Parathyroid adenoma (tissue), 2 donors: ENCODE measurements around the gene ZFP28.

Source experiments
- H2AFZ ChIP-seq: fragments of 300-600 bp; sonication (generic); one replicate; pipeline ENCODE4 v1.7.0; 2017; ENCODE audit warnings: antibody characterized with exemption, mild to moderate bottlenecking
- H3K27ac ChIP-seq: fragments of 300-600 bp; sonication (generic); one replicate; pipeline ENCODE4 v1.7.0; 2017
- H3K27me3 ChIP-seq: fragments of 300-600 bp; sonication (generic); one replicate; pipeline ENCODE4 v1.7.0; 2017; ENCODE audit warnings: low read length; ENCODE audit not compliant: control insufficient read depth, insufficient read depth
- H3K36me3 ChIP-seq: fragments of 300-600 bp; sonication (generic); one replicate; pipeline ENCODE4 v1.7.0; 2017; ENCODE audit warnings: low read length; ENCODE audit not compliant: control insufficient read depth, insufficient read depth
- H3K4me1 ChIP-seq: fragments of 300-600 bp; sonication (generic); one replicate; pipeline ENCODE4 v1.7.0; 2017; ENCODE audit warnings: control low read depth
- H3K4me2 ChIP-seq: fragments of 300-600 bp; sonication (generic); one replicate; pipeline ENCODE4 v1.7.0; 2017; ENCODE audit warnings: low read length
- H3K4me3 ChIP-seq: fragments of 300-600 bp; sonication (generic); one replicate; pipeline ENCODE4 v1.7.0; 2017; ENCODE audit warnings: low read depth, low read length
- H3K79me2 ChIP-seq: fragments of 300-600 bp; sonication (generic); one replicate; pipeline ENCODE4 v1.7.0; 2017; ENCODE audit warnings: control low read depth
- H3K9ac ChIP-seq: fragments of 300-600 bp; sonication (generic); one replicate; pipeline ENCODE4 v1.7.0; 2017; ENCODE audit warnings: mild to moderate bottlenecking
- H3K9me3 ChIP-seq: fragments of 300-600 bp; sonication (generic); one replicate; pipeline ENCODE4 v1.7.0; 2017; ENCODE audit warnings: low read length; ENCODE audit not compliant: control insufficient read depth
- CTCF ChIP-seq: fragments of 300-600 bp; sonication (generic); IDR thresholded peaks from one replicate; pipeline ENCODE4 v1.7.0; 2017; ENCODE audit warnings: antibody characterized with exemption, mild to moderate bottlenecking
- donor health status: primary hyperparathyroidism.

The ZFP28 gene

GRCh38 chr19:56547535-56547934 lies 8.8 kb downstream of the ZFP28 start:
- peaks cover 5% of the 10 kb centered on the region for H3K36me3 ChIP-seq
- H3K4me1 ChIP-seq: no peaks in the 10 kb centered on the region
- no peak overlapping the region for H3K4me3 ChIP-seq
- H3K4me2 ChIP-seq: no peak overlapping the region
- H3K9me3 ChIP-seq: no peaks in the 10 kb centered on the region
- no peak overlapping the region for H2AFZ ChIP-seq
- H3K79me2 ChIP-seq: no peaks in the 10 kb centered on the region
- H3K27ac ChIP-seq: no peak overlapping the region
- TF ChIP-seq CTCF: no peak
- H3K9ac ChIP-seq: no peak overlapping the region
- H3K27me3 ChIP-seq: no peaks in the 10 kb centered on the region

GRCh38 chr19:56554272-56554869 lies 15.6 kb downstream of the ZFP28 start:
- TF ChIP-seq CTCF: no peak
- Histone ChIP-seq H3K9me3 (peaks cover 10% of the 10 kb centered on the region), H3K36me3 (peaks cover 7% of the 10 kb centered on the region), H2AFZ (no peak overlapping the region), H3K9ac (no peak overlapping the region), H3K27me3 (no peaks in the 10 kb centered on the region), H3K4me1 (no peaks in the 10 kb centered on the region), H3K4me3 (no peak overlapping the region), H3K27ac (no peak overlapping the region), H3K79me2 (no peaks in the 10 kb centered on the region), H3K4me2 (no peak overlapping the region)

- H3K4me1 ChIP-seq: no peaks in the 10 kb centered on the region
- H3K79me2 ChIP-seq: no peaks in the 10 kb centered on the region
- no peak overlapping the region for H3K9ac ChIP-seq
- no peak overlapping the region for H3K4me3 ChIP-seq
- H2AFZ ChIP-seq: no peak overlapping the region
- no peaks in the 10 kb centered on the region for H3K9me3 ChIP-seq
- H3K36me3 ChIP-seq: no peaks in the 10 kb centered on the region
- H3K27ac ChIP-seq: no peak overlapping the region
- H3K27me3 ChIP-seq: no peaks in the 10 kb centered on the region
- H3K4me2 ChIP-seq: no peak overlapping the region
- no peak for TF ChIP-seq CTCF
These were observed 24.0 kb downstream of the ZFP28 start for GRCh38 chr19:56562766-56563165.

- H3K9me3 ChIP-seq: no peaks in the 10 kb centered on the region
- peak overlapping the region; percentile 82 for H2AFZ ChIP-seq
- TF ChIP-seq CTCF: no peak
- H3K36me3 ChIP-seq: no peaks in the 10 kb centered on the region
- H3K4me1 ChIP-seq: no peaks in the 10 kb centered on the region
- H3K27ac ChIP-seq: peak overlapping the region; percentile 64
- no peak overlapping the region for H3K9ac ChIP-seq
- H3K4me3 ChIP-seq: peak overlapping the region; percentile 97
- H3K27me3 ChIP-seq: no peaks in the 10 kb centered on the region
- H3K79me2 ChIP-seq: no peaks in the 10 kb centered on the region
- H3K4me2 ChIP-seq: peak overlapping the region; percentile 89
These were observed 28.1 kb downstream of the ZFP28 start for GRCh38 chr19:56566904-56567273.
